ENCODE measurements around the gene NRIP1.

NRIP1 gene

DNA sequence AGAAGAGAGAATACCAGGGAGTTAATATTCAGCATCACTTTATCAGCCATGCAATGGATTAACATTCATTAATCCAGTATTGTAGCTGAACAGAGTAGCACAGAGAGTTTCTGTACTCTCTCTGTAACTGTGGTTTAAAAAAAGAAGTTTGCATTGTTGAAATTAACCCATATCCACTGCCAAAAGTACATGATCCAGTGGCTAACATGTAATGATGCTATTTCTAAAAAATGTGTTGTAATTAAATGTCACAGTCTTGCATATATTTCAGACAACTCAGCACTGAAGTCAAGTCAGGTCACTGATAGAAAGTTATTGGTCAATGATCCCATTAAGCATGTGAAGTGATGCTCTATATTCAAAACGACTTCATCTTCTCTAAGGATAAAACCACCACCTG, 141.3 kb downstream of the NRIP1 start:
- Histone ChIP-seq H3K27ac (no peak overlapping the region), H3K4me1 (no peaks in the 10 kb centered on the region), H3K27me3 (no peaks in the 10 kb centered on the region), H3K9me3 (no peaks in the 10 kb centered on the region), H3K36me3 (no peaks in the 10 kb centered on the region), H3K4me3 (no peak overlapping the region)
- no peak for TF ChIP-seq CTCF (IDR thresholded peaks at IDR 0.05)
- no peak for DNase-seq
- intact Hi-C loops (cut with DNase I; ENCODE audit: low total_unique reads) = no loop called here

- intact Hi-C loops (cut with DNase I; ENCODE audit: low total_unique reads) = no loop called here
- Histone ChIP-seq H3K27ac (no peak overlapping the region), H3K4me3 (no peak overlapping the region), H3K27me3 (no peaks in the 10 kb centered on the region), H3K9me3 (no peaks in the 10 kb centered on the region), H3K36me3 (no peaks in the 10 kb centered on the region), H3K4me1 (no peaks in the 10 kb centered on the region)
- no peak for DNase-seq
- no peak for TF ChIP-seq CTCF (IDR thresholded peaks at IDR 0.05)
These were observed 141.8 kb downstream of the NRIP1 start for GRCh38 chr21:14922980-14923379.

DNA sequence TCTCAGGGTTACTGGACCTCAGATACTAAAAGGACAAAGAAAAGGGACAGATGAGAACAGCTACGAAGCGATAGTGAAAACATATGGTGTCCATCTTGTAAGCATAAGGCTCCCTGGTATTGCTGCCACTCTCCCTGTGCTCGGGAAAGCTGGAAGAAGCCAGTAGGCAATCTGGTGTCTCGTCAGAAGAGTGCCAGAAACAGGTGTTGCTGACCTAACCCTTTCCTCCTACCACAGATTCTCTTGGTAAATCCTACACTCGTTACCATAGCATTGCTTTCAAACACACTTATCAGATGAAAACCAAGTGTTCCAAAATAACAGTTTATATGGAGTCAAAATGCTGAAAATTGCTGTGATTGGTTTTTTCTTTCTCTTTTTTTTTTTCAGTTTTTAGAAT, 146.3 kb downstream of the NRIP1 start:
- intact Hi-C loops (cut with DNase I; ENCODE audit: low total_unique reads) = no loop called here
- H3K36me3 ChIP-seq = no peaks in the 10 kb centered on the region
- H3K4me1 ChIP-seq = no peaks in the 10 kb centered on the region
- no peak overlapping the region for H3K27ac ChIP-seq
- no peak for TF ChIP-seq CTCF (IDR thresholded peaks at IDR 0.05)
- H3K4me3 ChIP-seq = no peak overlapping the region
- DNase-seq = no peak
- no peaks in the 10 kb centered on the region for H3K27me3 ChIP-seq
- no peaks in the 10 kb centered on the region for H3K9me3 ChIP-seq

- H3K27me3 ChIP-seq = no peaks in the 10 kb centered on the region
- intact Hi-C loops (cut with DNase I; ENCODE audit: low total_unique reads) = no loop called here
- H3K27ac ChIP-seq = no peak overlapping the region
- H3K4me1 ChIP-seq = no peaks in the 10 kb centered on the region
- no peak for TF ChIP-seq CTCF (IDR thresholded peaks at IDR 0.05)
- no peaks in the 10 kb centered on the region for H3K36me3 ChIP-seq
- no peak for DNase-seq
- H3K4me3 ChIP-seq = no peak overlapping the region
- no peaks in the 10 kb centered on the region for H3K9me3 ChIP-seq
These were observed 147.0 kb downstream of the NRIP1 start for GRCh38 chr21:14917762-14918161.

DNA sequence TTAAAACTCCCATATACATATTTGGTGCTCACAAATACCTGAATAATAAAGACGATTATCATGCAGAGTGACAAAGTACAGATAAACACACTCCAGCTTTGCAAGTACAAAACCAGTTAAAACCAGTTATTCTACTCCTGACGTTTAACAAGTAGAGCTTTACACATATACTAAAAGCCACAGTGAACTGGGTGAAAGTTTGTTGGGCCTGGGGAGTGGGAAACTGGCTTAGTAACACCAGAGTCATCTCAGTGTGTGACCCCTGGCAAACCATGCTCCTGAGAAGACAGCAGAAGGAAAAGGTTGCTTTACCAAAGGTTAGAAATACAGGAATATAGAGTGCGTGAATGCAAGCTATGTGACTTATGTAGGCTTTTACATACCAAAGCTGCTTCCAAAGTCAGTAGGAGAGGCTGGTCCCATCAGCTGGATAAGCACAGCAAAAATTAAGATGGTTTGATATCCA, 148.1 kb downstream of the NRIP1 start:
- H3K9me3 ChIP-seq = no peaks in the 10 kb centered on the region
- no peak for DNase-seq
- no peaks in the 10 kb centered on the region for H3K4me1 ChIP-seq
- no peaks in the 10 kb centered on the region for H3K27me3 ChIP-seq
- no peak overlapping the region for H3K27ac ChIP-seq
- no peaks in the 10 kb centered on the region for H3K36me3 ChIP-seq
- no peak for TF ChIP-seq CTCF (IDR thresholded peaks at IDR 0.05)
- intact Hi-C loops (cut with DNase I; ENCODE audit: low total_unique reads) = no loop called here
- no peak overlapping the region for H3K4me3 ChIP-seq

GRCh38 chr21:14913638-14914037, 151.2 kb downstream of the NRIP1 start:
- intact Hi-C loops (cut with DNase I; ENCODE audit: low total_unique reads) = no loop called here
- DNase-seq = no peak
- TF ChIP-seq CTCF (IDR thresholded peaks at IDR 0.05) = no peak
- Histone ChIP-seq H3K4me3 (no peak overlapping the region), H3K27ac (no peak overlapping the region), H3K9me3 (no peaks in the 10 kb centered on the region), H3K4me1 (no peaks in the 10 kb centered on the region), H3K36me3 (no peaks in the 10 kb centered on the region), H3K27me3 (no peaks in the 10 kb centered on the region)
